Sigmoid colon (tissue), 7 donors: ENCODE results near the gene CHP1. TPM values are rescaled to one million over a fixed set of nuclear protein-coding genes. Genes with fewer than 3 reads are reported as not detected.
"Not testable (repeated sequence)": the region's sequence is repeated elsewhere in the genome, so short reads cannot be mapped to it uniquely, and the experiment has no call there.

ENCODE experiments used
- DNase-seq: peaks from one replicate; pipeline ENCODE4 v3.0.0-alpha.2; 2019
- H3K27ac ChIP-seq, 4 donors: fragments of 200-600 bp; sonication (generic); one replicate each; pipeline ENCODE4 v1.5.1; 2016 to 2019; ENCODE audit warnings: mild to moderate bottlenecking in 1 of 4
- H3K27me3 ChIP-seq, 3 donors: fragments of 200-600 bp; sonication (generic); one replicate each; pipeline ENCODE4 v1.5.1; 2019; ENCODE audit warnings: mild to moderate bottlenecking in 1 of 3
- H3K36me3 ChIP-seq, 4 donors: fragments of 200-600 bp; sonication (generic); one replicate each; pipeline ENCODE4 v1.5.1; 2016 to 2019
- H3K4me1 ChIP-seq, 4 donors: fragments of 200-600 bp; sonication (generic); one replicate each; pipeline ENCODE4 v1.5.1; 2017 to 2019
- H3K4me3 ChIP-seq, 4 donors: fragments of 200-600 bp; sonication (generic); one replicate each; pipeline ENCODE4 v1.5.1; 2017 to 2019; ENCODE audit warnings: mild to moderate bottlenecking in 2 of 4, moderate library complexity in 1 of 4
- H3K9me3 ChIP-seq, 4 donors: fragments of 200-600 bp in 3 of 4; sonication (generic) in 3 of 4; one replicate each; pipeline versions ENCODE4 v1.5.1 to v1.6.1; 2013 to 2019
- EP300 ChIP-seq, 4 donors: sonication (generic); formaldehyde crosslinking; IDR thresholded peaks; one replicate each; pipeline ENCODE4 v1.6.1; 2017; ENCODE audit warnings: antibody characterized with exemption in 4 of 4
- POLR2A ChIP-seq, 2 donors: fragments of 450-650 bp; IDR thresholded peaks; one replicate each; pipeline ENCODE4 v1.6.1; 2016; ENCODE audit warnings: antibody characterized with exemption in 2 of 2, mild to moderate bottlenecking in 2 of 2, moderate library complexity in 2 of 2
- POLR2AphosphoS5 ChIP-seq, 4 donors: sonication (generic); formaldehyde crosslinking; IDR thresholded peaks; one replicate each; pipeline ENCODE4 v1.6.1; 2017; ENCODE audit warnings: antibody characterized with exemption in 4 of 4
- WGBS, 2 donors: extraction: QIAGEN DNeasy Blood & Tissue Kit; methylation state at CpG; one replicate each; pipeline ENCODE4 v1.1.7; 2013; 5-methylcytosine and 5-hydroxymethylcytosine counted together
- intact Hi-C: fragments of 100-400 bp; cut with DNase I; formaldehyde crosslinking; loops from one replicate; pipeline ENCODE4 v1.15.1; 2023
- polyA plus RNA-seq, 3 donors: library from polyadenylated mRNA; stranded (reverse); fragments of 200-250 nt; gene quantifications; one replicate each; pipeline ENCODE4 v1.2.3, GENCODE V29; 2013
- total RNA-seq, 4 donors: library from RNA; depleted of rRNA; stranded (reverse); fragments of >200 nt; gene quantifications; one replicate each; pipeline ENCODE4 v1.1.0, GENCODE V29; 2016
- TF ChIP-seq, protein P1 (sequence below), 4 experiments: fragments of 450-650 bp in 3 of 4; fragments of 200-600 bp in 1 of 4; IDR thresholded peaks; one replicate each; pipeline ENCODE4 v1.5.1; 2016 to 2019; ENCODE audit warnings: antibody characterized with exemption in 4 of 4, mild to moderate bottlenecking in 3 of 4, moderate library complexity in 2 of 4
- donor health status: healthy with polysubstance abuse.
- donor health status: Bipolar disorder and iron deficiency.
- donor health status: healthy.

Gene CHP1
- total and polyA plus RNA-seq, 7 donors: 101 to 270 (median 118) TPM

DNA sequence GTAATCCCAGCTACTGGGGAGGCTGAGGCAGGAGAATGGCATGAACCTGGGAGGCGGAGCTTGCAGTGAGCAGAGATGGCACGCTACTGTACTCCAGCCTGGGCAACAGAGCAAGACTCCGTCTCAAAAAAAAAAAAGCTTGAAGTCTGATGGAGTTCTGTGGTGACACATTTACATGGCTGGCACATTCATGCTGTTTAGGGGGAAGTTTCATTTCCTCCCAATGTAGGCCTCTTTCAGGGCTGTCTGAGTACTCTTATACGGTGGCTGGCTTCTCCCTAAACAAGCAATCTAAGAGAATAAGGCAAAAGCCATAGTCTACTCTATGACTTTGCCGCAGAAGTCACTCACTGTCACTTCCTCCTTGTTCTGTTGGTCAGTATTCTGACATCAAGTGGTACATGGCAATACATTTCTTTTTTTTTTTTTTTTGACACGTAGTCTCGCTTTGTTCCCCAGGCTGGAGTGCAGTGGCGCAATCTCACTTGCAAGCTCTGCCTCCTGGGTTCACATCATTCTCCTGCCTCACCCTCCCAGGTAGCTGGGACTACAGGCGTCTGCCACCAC is 60.1 kb downstream of the CHP1 start:
- H3K36me3 ChIP-seq: peaks cover 8 to 81% (median 22%) of the 10 kb centered on the region in 4 donors
- TF ChIP-seq POLR2A (IDR thresholded peaks at IDR 0.05) (no peak), EP300 (IDR thresholded peaks at IDR 0.05) (no peak), POLR2AphosphoS5 (IDR thresholded peaks at IDR 0.05) (no peak)
- TF ChIP-seq, protein P1, sequence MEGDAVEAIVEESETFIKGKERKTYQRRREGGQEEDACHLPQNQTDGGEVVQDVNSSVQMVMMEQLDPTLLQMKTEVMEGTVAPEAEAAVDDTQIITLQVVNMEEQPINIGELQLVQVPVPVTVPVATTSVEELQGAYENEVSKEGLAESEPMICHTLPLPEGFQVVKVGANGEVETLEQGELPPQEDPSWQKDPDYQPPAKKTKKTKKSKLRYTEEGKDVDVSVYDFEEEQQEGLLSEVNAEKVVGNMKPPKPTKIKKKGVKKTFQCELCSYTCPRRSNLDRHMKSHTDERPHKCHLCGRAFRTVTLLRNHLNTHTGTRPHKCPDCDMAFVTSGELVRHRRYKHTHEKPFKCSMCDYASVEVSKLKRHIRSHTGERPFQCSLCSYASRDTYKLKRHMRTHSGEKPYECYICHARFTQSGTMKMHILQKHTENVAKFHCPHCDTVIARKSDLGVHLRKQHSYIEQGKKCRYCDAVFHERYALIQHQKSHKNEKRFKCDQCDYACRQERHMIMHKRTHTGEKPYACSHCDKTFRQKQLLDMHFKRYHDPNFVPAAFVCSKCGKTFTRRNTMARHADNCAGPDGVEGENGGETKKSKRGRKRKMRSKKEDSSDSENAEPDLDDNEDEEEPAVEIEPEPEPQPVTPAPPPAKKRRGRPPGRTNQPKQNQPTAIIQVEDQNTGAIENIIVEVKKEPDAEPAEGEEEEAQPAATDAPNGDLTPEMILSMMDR (IDR thresholded peaks at IDR 0.05): no peak
- no peak overlapping the region for H3K4me3 ChIP-seq
- intact Hi-C loops: no loop called here
- no peaks in the 10 kb centered on the region for H3K27me3 ChIP-seq
- no peak for DNase-seq
- peaks cover 0 to 19% (median 12%) of the 10 kb centered on the region in 4 donors for H3K4me1 ChIP-seq
- H3K9me3 ChIP-seq: no peaks in the 10 kb centered on the region
- WGBS, 2 donors: 66 to 87% methylated on average over 9 of the region's 9 CpGs
- H3K27ac ChIP-seq: no peak overlapping the region

- intact Hi-C loops: no loop called here
- WGBS, 2 donors: 35 to 56% methylated on average over 1 of the region's 1 CpG
- DNase-seq: no peak
- Histone ChIP-seq H3K4me1 (peaks cover 0 to 15% (median 7%) of the 10 kb centered on the region in 4 donors), H3K27me3 (no peaks in the 10 kb centered on the region), H3K9me3 (no peaks in the 10 kb centered on the region), H3K27ac (no peak overlapping the region), H3K4me3 (no peak overlapping the region), H3K36me3 (peaks cover 8 to 76% (median 19%) of the 10 kb centered on the region in 4 donors)
- no peak for TF ChIP-seq EP300 (IDR thresholded peaks at IDR 0.05)
- TF ChIP-seq POLR2A (IDR thresholded peaks at IDR 0.05): no peak
- TF ChIP-seq, protein P1 (IDR thresholded peaks at IDR 0.05): no peak
- no peak for TF ChIP-seq POLR2AphosphoS5 (IDR thresholded peaks at IDR 0.05)
These were observed 61.5 kb downstream of the CHP1 start for GRCh38 chr15:41292521-41292920.

- H3K36me3 ChIP-seq: peaks cover 0 to 35% (median 6%) of the 10 kb centered on the region in 4 donors
- H3K4me1 ChIP-seq, DNase-seq, H3K27ac ChIP-seq, intact Hi-C loops, H3K4me3 ChIP-seq, H3K9me3 ChIP-seq, H3K27me3 ChIP-seq: not testable (repeated sequence)
- 88 to 97% methylated on average over 2 of the region's 2 CpGs for WGBS, 2 donors
These were observed 70.1 kb downstream of the CHP1 start for GRCh38 chr15:41301139-41301538.

DNA sequence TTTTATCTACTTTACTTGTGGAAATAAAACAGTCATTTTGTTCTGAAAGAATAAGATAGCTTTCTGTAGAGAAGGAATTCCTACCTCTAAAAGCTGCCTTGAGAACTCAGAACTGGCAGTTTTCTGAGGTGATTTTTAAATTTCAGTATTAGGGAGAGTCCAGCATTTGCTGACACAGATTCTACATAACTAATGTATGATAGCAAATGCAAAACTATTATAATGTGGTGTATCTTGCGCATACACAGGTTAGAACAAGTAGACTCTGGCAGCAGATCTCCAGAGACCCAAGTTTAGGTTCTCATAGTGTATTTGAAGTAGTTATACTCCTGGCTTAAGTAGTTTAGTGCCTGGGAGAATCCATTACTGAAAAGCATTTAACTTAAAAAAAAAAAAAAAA is 70.5 kb downstream of the CHP1 start:
- intact Hi-C loops: no loop called here
- Histone ChIP-seq H3K27ac (no peak overlapping the region), H3K36me3 (peaks cover 0 to 35% (median 6%) of the 10 kb centered on the region in 4 donors), H3K4me3 (no peak overlapping the region), H3K9me3 (no peaks in the 10 kb centered on the region), H3K27me3 (no peaks in the 10 kb centered on the region), H3K4me1 (no peaks in the 10 kb centered on the region)
- WGBS, 2 donors: 98 to 100% methylated on average over 1 of the region's 1 CpG
- TF ChIP-seq EP300 (IDR thresholded peaks at IDR 0.05) (no peak), POLR2AphosphoS5 (IDR thresholded peaks at IDR 0.05) (no peak), POLR2A (IDR thresholded peaks at IDR 0.05) (no peak)
- TF ChIP-seq, protein P1 (IDR thresholded peaks at IDR 0.05): no peak
- no peak for DNase-seq

DNA sequence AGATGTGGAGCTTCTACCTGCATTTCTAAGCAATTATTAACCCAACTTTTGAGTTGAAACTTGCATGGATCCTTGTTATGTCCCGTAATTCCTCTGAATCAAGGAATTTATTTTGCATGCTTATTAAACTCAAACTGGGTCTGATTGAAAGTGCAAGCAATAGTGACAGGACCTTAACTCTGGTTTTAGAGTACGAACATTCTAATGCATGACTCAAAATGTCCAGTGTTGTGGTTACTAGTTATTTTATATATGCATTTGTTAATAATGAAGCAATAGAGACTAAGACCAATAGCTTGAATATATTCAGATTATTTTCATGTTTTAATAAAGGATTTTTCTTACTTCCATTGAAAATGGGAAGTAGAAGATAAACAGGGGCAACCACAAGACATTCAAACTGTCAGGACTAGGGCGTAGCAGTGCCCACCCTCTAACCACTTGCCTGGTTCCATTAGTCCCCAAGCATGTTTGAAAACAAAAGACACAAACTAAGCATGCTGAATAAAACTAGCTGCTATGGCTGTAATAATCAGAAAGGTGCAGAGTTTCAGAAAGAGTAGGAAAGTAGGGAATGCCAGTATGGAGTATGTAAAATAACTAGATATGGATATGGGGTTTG is 73.2 kb downstream of the CHP1 start:
- H3K36me3 ChIP-seq: peaks cover 0 to 9% (median 0%) of the 10 kb centered on the region in 4 donors
- H3K27ac ChIP-seq: no peak overlapping the region
- 82 to 86% methylated on average over 3 of the region's 3 CpGs for WGBS, 2 donors
- intact Hi-C loops: no loop called here
- no peak for TF ChIP-seq EP300 (IDR thresholded peaks at IDR 0.05)
- TF ChIP-seq POLR2A (IDR thresholded peaks at IDR 0.05): no peak
- no peak for TF ChIP-seq POLR2AphosphoS5 (IDR thresholded peaks at IDR 0.05)
- TF ChIP-seq, protein P1 (IDR thresholded peaks at IDR 0.05): no peak
- no peaks in the 10 kb centered on the region for H3K9me3 ChIP-seq
- no peak overlapping the region for H3K4me3 ChIP-seq
- H3K27me3 ChIP-seq: no peaks in the 10 kb centered on the region
- no peaks in the 10 kb centered on the region for H3K4me1 ChIP-seq
- DNase-seq: no peak
